Measurements from ENCODE around the gene AKAP13.
A peak's percentile ranks its signal among the peaks of the same experiment; 100 is the strongest.

The AKAP13 gene

DNA sequence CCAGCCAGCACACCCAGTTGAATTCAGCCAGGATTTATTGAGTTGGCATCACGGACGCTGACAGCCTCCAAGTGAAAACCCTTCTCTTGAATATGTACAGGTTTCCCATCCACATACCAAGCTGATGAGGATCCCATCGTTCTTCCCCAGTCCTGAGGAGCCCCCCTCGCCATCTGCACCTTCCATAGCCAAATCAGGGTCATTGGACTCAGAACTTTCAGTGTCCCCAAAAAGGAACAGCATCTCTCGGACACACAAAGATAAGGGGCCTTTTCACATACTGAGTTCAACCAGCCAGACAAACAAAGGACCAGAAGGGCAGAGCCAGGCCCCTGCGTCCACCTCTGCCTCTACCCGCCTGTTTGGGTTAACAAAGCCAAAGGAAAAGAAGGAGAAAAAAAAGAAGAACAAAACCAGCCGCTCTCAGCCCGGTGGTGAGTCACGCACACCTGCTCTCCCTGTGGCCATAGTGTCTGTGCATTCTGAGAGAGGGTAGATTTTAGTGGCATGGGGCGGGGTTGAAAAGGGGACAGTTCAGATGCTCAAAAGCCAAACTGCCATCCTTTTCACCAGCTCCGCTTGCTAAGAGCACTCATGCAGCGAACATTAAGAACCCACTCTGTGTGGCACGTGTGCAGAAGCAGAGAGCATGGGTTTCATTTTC lies 363.1 kb downstream of the AKAP13 start:
- FAIRE-seq, result no peak
- no peak for DNase-seq (ENCODE audit: insufficient read length, low spot score)
- TF ChIP-seq PAX5 (IDR thresholded peaks at IDR 0.05; ENCODE audit: insufficient read depth, low read length, severe bottlenecking) (no peak), SPI1 (IDR thresholded peaks at IDR 0.05; ENCODE audit: low read depth, low read length) (no peak), POU2F2 (IDR thresholded peaks at IDR 0.05; ENCODE audit: low read depth, low read length) (no peak), TAF1 (IDR thresholded peaks at IDR 0.05; ENCODE audit: low read depth, low read length) (no peak), POLR2A (IDR thresholded peaks at IDR 0.05; ENCODE audit: low read depth, low read length) (no peak), POLR2AphosphoS5 (IDR thresholded peaks at IDR 0.05; ENCODE audit: low read depth, low read length) (no peak)

GRCh38 chr15:85744579-85744978 lies 364.2 kb downstream of the AKAP13 start:
- no peak for FAIRE-seq
- no peak for DNase-seq (ENCODE audit: insufficient read length, low spot score)
- TF ChIP-seq SPI1 (IDR thresholded peaks at IDR 0.05; ENCODE audit: low read depth, low read length) (no peak), POLR2A (IDR thresholded peaks at IDR 0.05; ENCODE audit: low read depth, low read length) (no peak), POU2F2 (IDR thresholded peaks at IDR 0.05; ENCODE audit: low read depth, low read length) (no peak), POLR2AphosphoS5 (IDR thresholded peaks at IDR 0.05; ENCODE audit: low read depth, low read length) (no peak), TAF1 (IDR thresholded peaks at IDR 0.05; ENCODE audit: low read depth, low read length) (no peak), PAX5 (IDR thresholded peaks at IDR 0.05; ENCODE audit: insufficient read depth, low read length, severe bottlenecking) (no peak)

DNA sequence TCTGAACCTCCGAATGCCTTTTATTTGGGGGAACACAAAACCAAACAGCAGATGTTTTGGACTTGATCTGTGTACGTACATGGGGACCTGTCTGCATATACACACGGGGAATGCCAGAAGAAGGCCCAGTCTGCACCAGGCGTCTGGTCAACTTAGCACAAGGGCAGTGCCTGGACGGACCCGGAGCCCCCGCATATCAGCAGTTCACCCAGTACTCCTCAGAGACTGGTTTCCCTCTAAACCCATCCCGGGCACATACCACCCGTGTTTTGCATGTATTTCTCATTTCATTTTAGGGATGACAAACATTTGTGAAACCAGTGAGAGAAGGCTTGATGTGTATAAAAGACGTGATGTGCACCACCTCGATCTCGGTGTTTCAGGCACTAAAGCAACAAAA lies 364.6 kb downstream of the AKAP13 start:
- FAIRE-seq (peak; percentile 9), DNase-seq (ENCODE audit: insufficient read length, low spot score) (no peak)
- TF ChIP-seq POLR2AphosphoS5 (IDR thresholded peaks at IDR 0.05; ENCODE audit: low read depth, low read length), result no peak

GRCh38 chr15:85745525-85746150 lies 365.2 kb downstream of the AKAP13 start:
- FAIRE-seq (no peak), DNase-seq (ENCODE audit: insufficient read length, low spot score) (no peak)
- TF ChIP-seq TAF1 (IDR thresholded peaks at IDR 0.05; ENCODE audit: low read depth, low read length) (no peak), SPI1 (IDR thresholded peaks at IDR 0.05; ENCODE audit: low read depth, low read length) (no peak), POLR2A (IDR thresholded peaks at IDR 0.05; ENCODE audit: low read depth, low read length) (no peak), PAX5 (IDR thresholded peaks at IDR 0.05; ENCODE audit: insufficient read depth, low read length, severe bottlenecking) (no peak), POU2F2 (IDR thresholded peaks at IDR 0.05; ENCODE audit: low read depth, low read length) (no peak), POLR2AphosphoS5 (IDR thresholded peaks at IDR 0.05; ENCODE audit: low read depth, low read length) (no peak)

- TF ChIP-seq SPI1 (IDR thresholded peaks at IDR 0.05; ENCODE audit: low read depth, low read length) (no peak), TAF1 (IDR thresholded peaks at IDR 0.05; ENCODE audit: low read depth, low read length) (no peak), PAX5 (IDR thresholded peaks at IDR 0.05; ENCODE audit: insufficient read depth, low read length, severe bottlenecking) (no peak), POLR2A (IDR thresholded peaks at IDR 0.05; ENCODE audit: low read depth, low read length) (no peak), POU2F2 (IDR thresholded peaks at IDR 0.05; ENCODE audit: low read depth, low read length) (no peak), POLR2AphosphoS5 (IDR thresholded peaks at IDR 0.05; ENCODE audit: low read depth, low read length) (no peak)
- no peak for DNase-seq (ENCODE audit: insufficient read length, low spot score)
- FAIRE-seq, result no peak
These were observed 366.2 kb downstream of the AKAP13 start for GRCh38 chr15:85746641-85747040.

DNA sequence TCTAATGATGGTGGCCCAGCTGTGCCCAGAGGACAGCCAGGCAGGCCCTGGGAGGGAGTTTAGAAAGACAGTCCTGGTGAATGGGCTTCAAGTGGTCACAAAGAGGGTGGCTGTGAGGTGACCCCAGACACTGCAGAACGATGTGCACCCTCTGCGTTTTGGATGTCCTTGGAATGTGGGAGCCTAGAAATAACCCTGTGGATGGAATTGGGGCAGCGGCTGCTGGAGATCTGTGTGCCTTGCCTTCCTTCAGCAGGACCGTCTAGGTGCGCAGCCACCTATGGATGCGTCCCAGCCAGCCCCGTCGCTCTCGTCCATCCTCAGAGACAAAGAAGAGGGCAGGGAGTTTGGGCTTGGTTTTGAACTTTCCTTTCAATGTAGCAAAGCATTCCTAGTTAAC lies 367.8 kb downstream of the AKAP13 start:
- FAIRE-seq, result no peak
- no peak for TF ChIP-seq POLR2A (IDR thresholded peaks at IDR 0.05; ENCODE audit: low read depth, low read length)
- no peak for TF ChIP-seq POU2F2 (IDR thresholded peaks at IDR 0.05; ENCODE audit: low read depth, low read length)
- no peak for TF ChIP-seq POLR2AphosphoS5 (IDR thresholded peaks at IDR 0.05; ENCODE audit: low read depth, low read length)
- TF ChIP-seq SPI1 (IDR thresholded peaks at IDR 0.05; ENCODE audit: low read depth, low read length), result no peak
- no peak for TF ChIP-seq PAX5 (IDR thresholded peaks at IDR 0.05; ENCODE audit: insufficient read depth, low read length, severe bottlenecking)
- TF ChIP-seq TAF1 (IDR thresholded peaks at IDR 0.05; ENCODE audit: low read depth, low read length), result no peak
- DNase-seq (ENCODE audit: insufficient read length, low spot score), result no peak

DNA sequence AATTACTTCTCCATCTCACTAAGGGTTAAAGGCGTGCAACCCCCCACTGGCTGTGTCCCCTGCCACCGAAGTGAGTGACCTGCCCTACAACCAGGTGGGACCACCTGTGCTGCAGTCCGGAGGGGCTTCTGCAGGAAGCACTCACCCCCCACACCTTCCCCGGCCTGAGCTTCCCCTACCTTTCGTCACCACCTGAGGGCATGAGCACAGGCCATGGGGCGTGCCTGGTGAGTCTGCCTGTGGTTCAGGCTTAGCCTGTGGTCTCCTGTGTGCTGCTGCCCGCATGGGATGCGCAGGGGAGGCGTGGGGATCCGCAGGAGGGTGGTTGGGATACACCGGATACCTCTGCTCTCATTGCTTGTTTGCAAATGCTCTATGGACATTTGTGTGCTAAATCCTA lies 368.3 kb downstream of the AKAP13 start:
- TF ChIP-seq POLR2A (IDR thresholded peaks at IDR 0.05; ENCODE audit: low read depth, low read length) (no peak), PAX5 (IDR thresholded peaks at IDR 0.05; ENCODE audit: insufficient read depth, low read length, severe bottlenecking) (no peak), POU2F2 (IDR thresholded peaks at IDR 0.05; ENCODE audit: low read depth, low read length) (no peak)
- no peak for DNase-seq (ENCODE audit: insufficient read length, low spot score)
- FAIRE-seq, result no peak

GRCh38 chr15:85749261-85750151 lies 369.1 kb downstream of the AKAP13 start:
- DNase-seq (ENCODE audit: insufficient read length, low spot score) (no peak), FAIRE-seq (no peak)
- TF ChIP-seq PAX5 (IDR thresholded peaks at IDR 0.05; ENCODE audit: insufficient read depth, low read length, severe bottlenecking) (no peak), POLR2AphosphoS5 (IDR thresholded peaks at IDR 0.05; ENCODE audit: low read depth, low read length) (no peak), SPI1 (IDR thresholded peaks at IDR 0.05; ENCODE audit: low read depth, low read length) (no peak), POU2F2 (IDR thresholded peaks at IDR 0.05; ENCODE audit: low read depth, low read length) (no peak), POLR2A (IDR thresholded peaks at IDR 0.05; ENCODE audit: low read depth, low read length) (no peak), TAF1 (IDR thresholded peaks at IDR 0.05; ENCODE audit: low read depth, low read length) (no peak)

All from GM12891 (cell line).